PC-3 (cell line): Measurements from ENCODE around the gene PCGF2. TPM values are rescaled to one million over a fixed set of nuclear protein-coding genes. Genes with fewer than 3 reads are reported as not detected.

Source experiments
- ATAC-seq: fragments of 200-7000 bp; cut with Tn5 transposase; 2 replicates; pipeline ENCODE4 v1.9.1; 2020; ENCODE audit warnings: mild to moderate bottlenecking, moderate library complexity
- BruUV-seq: library from RNA; stranded (reverse); fragments of 400-500 nt; replicated peaks from 2 replicates; lab custom pipeline; 2021; lab: Mats Ljungman, UMichigan
- CTCF ChIA-PET: fragments of 300-600 bp; sonication (Branson Sonifier 250); formaldehyde crosslinking; loops from one replicate; lab custom pipeline; 2022; ENCODE audit warnings: antibody characterized with exemption; lab: Charles Lee
- POLR2A ChIA-PET: fragments of 300-600 bp; sonication (Branson Sonifier 250); formaldehyde crosslinking; loops from one replicate; lab custom pipeline; 2022; ENCODE audit warnings: antibody characterized with exemption; ENCODE audit not compliant: unreplicated experiment; lab: Charles Lee
- DNase-seq: peaks from one replicate; pipeline ENCODE4 v3.0.0-alpha.2; 2015
- H2AFZ ChIP-seq: fragments of 300-600 bp; sonication (generic); 2 replicates; pipeline ENCODE4 v1.6.0; 2016; ENCODE audit warnings: antibody characterized with exemption, low read length
- H3F3A ChIP-seq: fragments of 300-600 bp; sonication (generic); one replicate; pipeline ENCODE4 v1.6.0; 2017; ENCODE audit warnings: antibody characterized with exemption, low read length, control low read depth, mild to moderate bottlenecking; ENCODE audit not compliant: unreplicated experiment
- H3K27ac ChIP-seq: fragments of 300-600 bp; sonication (generic); 2 replicates; pipeline ENCODE4 v1.5.1; 2016; ENCODE audit warnings: mild to moderate bottlenecking, low read length
- H3K27me3 ChIP-seq: fragments of 300-600 bp; sonication (generic); 2 replicates; pipeline ENCODE4 v1.6.1; 2016; ENCODE audit warnings: low read length, mixed read lengths
- H3K36me3 ChIP-seq: fragments of 300-600 bp; sonication (generic); 2 replicates; pipeline ENCODE4 v1.6.1; 2016; ENCODE audit warnings: low read depth, mixed run types, low read length, mixed read lengths
- H3K4me1 ChIP-seq: fragments of 300-600 bp; sonication (generic); 2 replicates; pipeline ENCODE4 v1.5.1; 2016; ENCODE audit warnings: low read length; ENCODE audit not compliant: insufficient read depth
- H3K4me2 ChIP-seq: fragments of 300-600 bp; sonication (generic); 2 replicates; pipeline ENCODE4 v1.6.0; 2016; ENCODE audit warnings: low read length
- H3K4me3 ChIP-seq: fragments of 300-600 bp; sonication (generic); 2 replicates; pipeline ENCODE4 v1.5.1; 2016; ENCODE audit warnings: mild to moderate bottlenecking, low read length, mixed read lengths
- H3K79me2 ChIP-seq: fragments of 300-600 bp; sonication (generic); 2 replicates; pipeline ENCODE4 v1.6.1; 2017; ENCODE audit warnings: low read length, mixed read lengths
- H3K9ac ChIP-seq: fragments of 300-600 bp; sonication (generic); 2 replicates; pipeline ENCODE4 v1.6.0; 2016; ENCODE audit warnings: mild to moderate bottlenecking, low read length
- H3K9me2 ChIP-seq: fragments of 300-600 bp; sonication (generic); replicated peaks from 2 replicates; pipeline ENCODE4 v1.6.1; 2016; ENCODE audit warnings: mixed run types, low read length, mixed read lengths
- H3K9me3 ChIP-seq: fragments of 300-600 bp; sonication (generic); 2 replicates; pipeline ENCODE4 v1.6.1; 2016; ENCODE audit warnings: low read length, mixed read lengths
- H4K20me1 ChIP-seq: fragments of 300-600 bp; sonication (generic); 2 replicates; pipeline ENCODE4 v1.6.1; 2016; ENCODE audit warnings: low read length, mixed read lengths
- CTCF ChIP-seq: fragments of 300-600 bp; sonication (generic); conservative IDR thresholded peaks from 2 replicates; pipeline ENCODE4 v1.5.1; 2017; ENCODE audit warnings: antibody characterized with exemption, low read depth, mild to moderate bottlenecking, low read length
- EZH2 ChIP-seq: fragments of 300-600 bp; sonication (generic); IDR thresholded peaks from one replicate; pipeline ENCODE4 v1.6.1; 2017; ENCODE audit warnings: antibody characterized with exemption, mild to moderate bottlenecking, low read length; ENCODE audit not compliant: unreplicated experiment
- EZH2phosphoT487 ChIP-seq: fragments of 300-600 bp; sonication (generic); IDR thresholded peaks from 2 replicates; pipeline ENCODE4 v1.6.1; 2018; ENCODE audit warnings: mild to moderate bottlenecking, antibody characterized with exemption, low read length, borderline replicate concordance
- intact Hi-C: fragments of 100-400 bp; cut with micrococcal nuclease; formaldehyde crosslinking; loops from 2 replicates; pipeline ENCODE4 v1.9.0; 2023
- total RNA-seq: library from RNA; depleted of rRNA; stranded (reverse); fragments of >200 nt; gene quantifications from 2 replicates; pipeline ENCODE4 v1.2.3, GENCODE V29; 2014

PCGF2 gene
- total RNA-seq, 1 experiment from 2014 or later: 14.1 TPM

GRCh38 chr17:38749223-38750043 is 1.3 kb upstream of the PCGF2 start:
- Histone ChIP-seq H3K4me1 (peaks cover 24% of the 10 kb centered on the region), H3K9ac (peak overlapping the region; percentile 62), H3F3A (no peaks in the 10 kb centered on the region), H4K20me1 (0 out of 2 replicates have a peak, but pooled peaks cover 4% of the 10 kb centered on the region), H3K9me2 (no peaks in the 10 kb centered on the region), H3K27ac (peak overlapping the region; percentile 17; the same call in 1 of the 2 replicates), H2AFZ (peak overlapping the region; percentile 56), H3K27me3 (no peaks in the 10 kb centered on the region), H3K4me2 (peak overlapping the region; percentile 88), H3K9me3 (no peaks in the 10 kb centered on the region), H3K79me2 (peaks cover 68% of the 10 kb centered on the region), H3K36me3 (0 out of 2 replicates have a peak, but pooled peaks cover 2% of the 10 kb centered on the region), H3K4me3 (peak overlapping the region; percentile 94)
- POLR2A ChIA-PET: interaction anchor here (0.6 kb wide), 1 partner anchor 48 kb away, joined by 16 read pairs; no protein-coding TSS in a partner anchor
- CTCF ChIA-PET: no interaction called here
- intact Hi-C loops: no loop called here
- no peak for TF ChIP-seq CTCF
- TF ChIP-seq EZH2: no peak
- TF ChIP-seq EZH2phosphoT487: no peak
- ATAC-seq: peak; percentile 14
- TSS peak; percentile 88 for BruUV-seq
- DNase-seq: peak; percentile 73

DNA sequence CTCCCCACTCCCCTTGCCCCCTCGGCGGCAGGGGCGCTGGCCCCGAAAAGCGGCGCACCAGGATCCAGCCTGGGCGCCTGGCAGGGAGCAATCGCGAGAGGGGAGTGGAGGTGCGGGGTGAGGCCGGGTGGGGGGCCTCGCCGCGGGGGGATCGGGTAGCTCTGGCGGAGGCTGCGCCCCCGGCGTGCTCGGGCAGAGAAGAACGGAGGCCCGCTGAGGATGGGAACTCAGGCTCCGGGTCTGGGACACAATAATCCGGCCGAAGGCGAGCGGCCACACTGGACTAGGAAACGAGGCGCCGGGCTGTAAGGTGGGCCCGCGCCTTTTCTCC is 721 bp upstream of the PCGF2 start:
- Histone ChIP-seq H3K4me1 (peaks cover 22% of the 10 kb centered on the region), H3K27ac (no peak overlapping the region; the same call in 1 of the 2 replicates), H3K36me3 (no peaks in the 10 kb centered on the region), H3K79me2 (peaks cover 68% of the 10 kb centered on the region), H3F3A (no peaks in the 10 kb centered on the region), H4K20me1 (0 out of 2 replicates have a peak, but pooled peaks cover 4% of the 10 kb centered on the region), H3K9me3 (no peaks in the 10 kb centered on the region), H2AFZ (peak overlapping the region; percentile 56), H3K27me3 (no peaks in the 10 kb centered on the region), H3K9ac (peak overlapping the region; percentile 62), H3K9me2 (no peaks in the 10 kb centered on the region), H3K4me3 (peak overlapping the region; percentile 94), H3K4me2 (peak overlapping the region; percentile 88)
- CTCF ChIA-PET: no interaction called here
- no TSS peak for BruUV-seq
- no peak for DNase-seq
- TF ChIP-seq CTCF (no peak), EZH2 (no peak), EZH2phosphoT487 (no peak)
- POLR2A ChIA-PET: no interaction called here
- no peak for ATAC-seq
- intact Hi-C loops: no loop called here
